GM18499 (cell line): Measurements from ENCODE around the gene TMEM87B.
"Not testable (repeated sequence)": the region's sequence is repeated elsewhere in the genome, so short reads cannot be mapped to it uniquely, and the experiment has no call there.

Source experiments
- ATAC-seq: cut with Tn5 transposase; IDR thresholded peaks from one replicate; pipeline ENCODE4 v1.9.1; 2021; ENCODE audit warnings: moderate number of reproducible peaks; ENCODE audit not compliant: insufficient read depth, unreplicated experiment

The TMEM87B gene

DNA sequence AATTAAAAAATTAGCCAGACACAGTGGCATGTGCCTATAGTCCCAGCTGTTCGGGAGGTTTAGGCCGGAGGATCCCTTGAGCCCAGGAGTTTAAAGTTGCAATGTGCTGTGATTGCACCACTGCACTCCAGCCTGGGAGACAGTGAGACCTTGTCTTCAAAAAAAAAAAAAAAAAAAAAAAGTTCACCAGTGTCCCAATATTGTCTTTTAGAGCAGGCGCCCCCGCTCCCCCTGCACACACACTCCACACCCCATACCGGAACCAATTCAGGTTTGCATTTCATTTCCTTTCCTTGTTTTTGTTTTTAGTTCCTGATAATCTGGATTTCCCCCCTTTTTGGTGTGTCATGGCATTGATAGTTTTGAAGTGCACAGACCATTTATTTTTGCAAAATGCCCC lies 10.4 kb downstream of the TMEM87B start:
- ATAC-seq, result no peak

DNA sequence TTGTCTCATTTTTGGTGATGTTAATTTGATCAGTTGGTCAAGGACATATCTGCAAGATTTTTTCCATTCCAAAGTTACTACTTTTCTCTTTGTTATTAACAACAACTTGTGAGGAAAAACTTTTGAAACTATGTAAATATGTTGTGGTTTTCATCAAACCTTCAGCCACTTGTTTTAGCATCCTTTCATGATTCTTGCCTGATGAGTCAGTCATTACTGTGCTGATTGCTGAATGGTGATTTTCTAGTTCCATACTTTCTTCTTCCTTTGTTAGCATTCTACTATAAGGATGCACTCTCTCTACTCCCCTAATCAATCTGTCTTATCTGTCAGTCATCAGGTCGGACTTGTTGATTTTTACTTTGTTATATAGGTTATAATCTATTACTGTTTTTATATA lies 10.9 kb downstream of the TMEM87B start:
- ATAC-seq, result no peak

DNA sequence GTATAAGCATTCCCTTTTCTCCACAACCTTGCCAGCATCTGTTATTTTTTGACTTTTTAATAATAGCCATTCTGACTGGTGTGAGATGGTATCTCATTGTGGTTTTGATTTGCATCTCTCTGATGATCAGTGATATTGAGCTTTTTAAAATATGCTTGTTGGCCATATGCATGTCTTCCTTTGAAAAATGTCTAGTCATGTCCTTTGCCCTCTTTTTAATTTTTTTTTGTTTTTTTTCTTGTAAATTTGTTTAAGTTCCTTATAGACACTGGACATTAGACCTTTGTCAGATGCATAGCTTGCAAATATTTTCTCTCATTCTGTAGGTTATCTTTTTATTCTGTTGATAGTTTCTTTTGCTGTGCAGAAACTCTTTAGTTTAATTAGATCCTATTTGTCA lies 14.7 kb downstream of the TMEM87B start:
- ATAC-seq, result not testable (repeated sequence)

DNA sequence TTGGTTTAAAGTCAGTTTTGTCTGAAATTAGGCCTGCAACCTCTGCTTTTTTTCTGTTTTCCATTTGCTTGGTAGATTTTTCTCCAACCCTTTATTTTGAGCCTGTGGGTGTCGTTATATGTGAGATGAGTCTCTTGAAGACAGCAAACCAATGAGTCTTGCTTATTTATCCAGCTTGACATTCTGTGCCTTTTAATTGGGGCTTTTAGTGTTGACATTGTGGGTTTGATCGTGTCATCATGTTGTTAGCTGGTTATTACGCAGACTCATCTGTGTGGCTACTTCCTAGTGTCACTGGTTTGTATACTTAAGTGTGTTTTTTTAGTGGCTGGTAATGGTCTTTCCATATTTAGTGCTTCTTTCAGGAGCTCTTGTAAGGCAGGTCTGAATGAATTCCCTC lies 18.8 kb downstream of the TMEM87B start:
- ATAC-seq, result no peak

DNA sequence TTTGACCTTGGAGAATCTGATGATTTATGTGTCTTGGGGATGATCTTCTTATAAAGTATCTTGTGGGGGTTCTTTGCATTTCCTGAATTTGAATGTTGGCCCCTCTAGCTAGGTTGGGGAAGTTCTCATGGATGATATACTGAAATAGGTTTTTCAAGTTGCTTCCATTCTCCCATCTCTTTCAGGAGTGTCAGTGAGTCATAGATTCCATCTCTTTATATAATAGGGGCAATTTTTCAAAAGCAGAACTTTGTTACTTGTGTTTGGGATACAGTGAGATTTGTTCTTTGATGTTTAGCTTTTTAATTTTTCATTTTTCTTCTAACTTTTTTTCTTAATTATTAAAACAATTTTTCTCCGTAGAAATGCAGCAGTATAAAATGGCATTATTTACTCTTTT lies 19.4 kb downstream of the TMEM87B start:
- no peak for ATAC-seq

DNA sequence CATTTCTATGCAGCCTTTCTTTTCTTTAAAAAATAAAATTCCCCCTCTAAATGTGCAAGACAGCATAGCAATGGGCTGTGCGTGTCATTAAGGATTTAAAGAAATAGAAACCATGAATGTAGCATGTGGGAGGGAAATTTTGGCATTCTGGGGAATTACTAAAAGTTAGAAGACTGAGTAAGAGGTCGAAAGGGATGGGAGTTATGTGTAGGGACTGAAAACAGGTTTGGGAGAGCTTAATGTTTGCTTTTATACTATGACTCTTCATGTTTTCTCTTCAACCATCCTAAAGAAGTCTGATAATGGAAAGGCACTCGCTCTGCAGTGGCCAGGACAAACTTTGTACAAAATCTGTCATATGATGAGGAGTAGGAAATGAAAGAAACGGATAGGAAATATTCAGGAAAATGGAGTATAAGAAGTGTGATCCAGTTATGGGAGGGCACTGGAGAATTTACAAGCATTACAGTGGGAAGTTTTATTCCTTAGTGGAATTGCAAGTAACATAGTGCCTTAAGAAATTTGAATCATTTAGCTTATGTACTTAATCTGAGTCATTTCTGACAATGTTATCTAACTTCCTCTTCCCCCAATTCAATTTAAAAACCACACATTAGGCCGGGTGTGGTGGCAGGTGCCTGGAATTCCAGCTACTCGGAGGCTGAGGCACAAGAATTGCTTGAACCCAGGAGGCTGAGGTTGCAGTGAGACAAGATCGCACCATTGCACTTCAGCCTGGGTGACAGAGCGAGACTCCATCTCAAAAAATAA lies 20.6 kb downstream of the TMEM87B start:
- no peak for ATAC-seq

DNA sequence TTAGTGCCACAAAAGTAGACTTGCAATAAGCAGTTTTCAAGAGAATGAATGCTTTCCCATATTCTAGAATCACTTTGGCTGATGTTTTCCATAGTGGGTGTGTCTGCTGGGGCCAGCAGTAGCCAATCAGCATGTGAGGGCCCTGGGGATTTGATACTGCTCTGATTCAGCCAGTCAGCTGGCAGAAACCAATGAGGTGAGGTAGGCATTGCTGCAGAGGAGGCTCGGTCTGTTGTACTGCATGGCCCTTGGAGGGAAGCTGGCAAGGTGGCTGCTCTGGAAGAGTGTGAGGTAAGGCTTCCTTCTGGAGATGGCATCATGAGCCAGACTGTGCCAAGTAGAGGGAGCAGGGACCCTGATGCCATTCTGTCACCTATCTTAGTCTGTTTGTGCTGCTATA lies 22.7 kb downstream of the TMEM87B start:
- ATAC-seq, result no peak

DNA sequence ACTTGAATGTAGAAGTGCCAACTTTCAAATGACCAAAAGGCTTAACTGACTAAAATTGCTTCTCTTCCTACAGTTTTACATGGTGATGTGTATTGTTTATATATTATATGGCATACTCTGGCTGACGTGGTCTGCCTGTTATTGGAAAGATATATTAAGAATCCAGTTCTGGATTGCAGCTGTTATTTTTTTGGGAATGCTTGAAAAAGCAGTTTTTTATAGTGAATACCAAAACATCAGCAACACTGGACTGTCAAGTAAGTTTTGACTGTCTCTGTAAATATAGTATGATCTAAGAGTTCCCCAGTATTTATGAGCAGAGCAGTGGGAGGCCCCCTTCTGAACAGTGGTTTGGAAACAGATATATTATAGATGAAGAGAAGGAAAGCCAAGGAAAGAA lies 26.2 kb downstream of the TMEM87B start:
- ATAC-seq, result no peak

DNA sequence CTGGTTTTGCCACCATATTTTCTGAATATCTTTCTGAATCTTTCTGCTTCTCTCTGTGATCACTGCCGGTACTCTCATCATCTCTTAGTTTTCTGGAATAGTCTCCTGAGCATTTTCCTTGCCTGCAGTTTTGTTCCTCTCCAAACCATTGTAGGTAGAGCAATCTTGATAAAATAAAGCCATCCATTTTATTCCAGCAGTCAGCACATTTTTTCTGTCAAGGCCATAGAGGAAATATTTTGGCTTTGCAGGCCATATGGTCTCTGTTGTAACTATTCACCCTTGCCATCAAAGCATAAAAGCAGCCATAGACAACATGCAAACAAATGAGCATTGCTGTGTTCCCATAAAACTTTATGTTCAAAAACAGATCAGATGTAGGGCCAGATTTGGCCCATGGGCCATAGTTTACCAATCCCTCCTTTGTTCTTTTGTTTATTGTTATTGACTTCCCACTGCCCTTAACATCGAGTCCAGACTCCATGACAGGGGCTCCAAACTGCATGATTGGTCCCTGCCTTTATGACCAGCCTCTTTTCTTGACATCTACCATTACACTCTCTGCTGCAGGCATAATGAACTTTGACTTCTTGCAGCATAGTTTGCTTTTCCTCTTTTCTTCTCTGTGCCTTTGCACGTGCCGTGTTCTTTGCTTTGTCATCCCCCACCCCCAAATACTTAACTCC lies 29.8 kb downstream of the TMEM87B start:
- ATAC-seq, result no peak

DNA sequence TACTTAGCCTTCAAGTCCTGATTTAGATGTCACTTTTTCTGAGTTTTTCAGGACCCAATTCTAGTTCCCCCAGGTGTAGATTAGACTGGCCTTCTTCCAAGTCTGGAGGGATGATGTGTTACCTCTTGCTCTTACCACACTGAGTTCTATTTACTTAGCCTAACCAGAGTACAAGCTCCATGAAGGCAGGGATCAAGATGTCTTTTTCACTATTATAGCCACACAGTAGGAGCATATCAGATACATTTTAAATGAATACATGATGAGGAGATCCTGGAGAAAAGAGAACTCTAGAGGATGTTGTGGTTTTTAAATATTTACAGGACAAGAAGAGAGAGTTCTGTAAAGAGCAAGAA lies 30.3 kb downstream of the TMEM87B start:
- ATAC-seq, result no peak

DNA sequence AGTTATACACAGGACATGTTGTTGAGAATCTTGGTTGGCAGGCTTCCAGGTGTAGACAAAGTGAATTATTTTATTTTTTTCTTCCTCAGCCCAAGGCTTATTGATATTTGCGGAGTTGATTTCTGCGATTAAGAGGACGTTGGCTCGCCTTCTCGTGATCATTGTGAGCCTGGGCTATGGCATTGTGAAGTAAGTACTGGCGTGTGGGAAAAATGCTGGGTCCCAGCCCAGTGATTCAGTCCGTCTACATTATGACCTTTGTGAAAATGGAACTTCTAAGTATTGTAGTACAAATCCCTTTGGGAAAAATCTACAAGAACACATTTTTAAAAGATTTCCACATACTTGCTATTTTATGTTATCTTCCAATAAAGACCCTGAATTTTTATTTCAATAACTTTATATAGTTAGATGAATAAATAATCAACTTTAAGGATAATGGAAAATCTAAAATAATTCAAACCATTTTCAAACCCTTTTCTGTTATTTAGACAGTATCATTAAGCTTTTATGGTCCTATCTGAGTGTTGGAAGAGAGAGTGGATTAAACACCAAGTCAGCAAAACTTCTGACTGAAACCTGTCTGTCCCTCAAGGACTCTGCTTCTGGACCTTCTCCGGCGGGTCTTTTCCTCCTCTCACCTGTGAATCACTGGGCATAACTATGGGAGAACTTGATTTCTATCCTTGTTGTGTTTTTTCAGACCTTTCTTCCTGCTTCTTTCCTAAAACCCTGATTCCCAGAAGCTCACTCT lies 31.0 kb downstream of the TMEM87B start:
- no peak for ATAC-seq

DNA sequence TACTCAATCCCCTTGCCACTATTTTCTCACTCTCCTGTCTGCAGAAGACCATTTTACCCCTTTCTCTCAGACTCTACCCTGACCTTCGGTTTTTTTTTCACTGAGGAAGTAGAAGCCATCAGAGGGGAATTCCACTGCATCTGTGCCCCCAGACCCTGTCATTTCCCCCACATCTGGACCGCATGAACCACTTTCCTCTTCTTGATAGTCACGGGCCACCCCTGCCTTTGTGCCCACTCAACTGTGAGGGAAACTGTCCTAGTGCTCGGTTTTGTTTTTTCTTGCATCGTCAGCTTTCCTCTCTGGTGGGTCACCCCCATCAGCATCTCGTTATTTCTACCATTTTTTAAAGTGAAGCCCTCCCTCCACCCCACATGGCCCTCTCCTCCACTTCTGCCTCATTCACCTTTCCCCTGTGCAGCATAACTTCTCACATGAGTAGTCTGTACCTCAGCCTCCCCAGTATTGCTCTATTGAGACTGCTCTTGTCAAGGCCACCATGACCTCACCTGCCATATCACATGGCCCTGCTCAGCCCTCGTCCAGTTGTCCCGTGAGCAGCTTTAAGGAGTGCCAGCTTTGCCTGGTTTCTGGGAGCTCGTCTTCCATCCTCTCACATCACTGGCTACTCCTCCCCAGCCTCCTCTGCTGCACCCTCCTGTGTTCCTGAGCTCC lies 32.4 kb downstream of the TMEM87B start:
- no peak for ATAC-seq

DNA sequence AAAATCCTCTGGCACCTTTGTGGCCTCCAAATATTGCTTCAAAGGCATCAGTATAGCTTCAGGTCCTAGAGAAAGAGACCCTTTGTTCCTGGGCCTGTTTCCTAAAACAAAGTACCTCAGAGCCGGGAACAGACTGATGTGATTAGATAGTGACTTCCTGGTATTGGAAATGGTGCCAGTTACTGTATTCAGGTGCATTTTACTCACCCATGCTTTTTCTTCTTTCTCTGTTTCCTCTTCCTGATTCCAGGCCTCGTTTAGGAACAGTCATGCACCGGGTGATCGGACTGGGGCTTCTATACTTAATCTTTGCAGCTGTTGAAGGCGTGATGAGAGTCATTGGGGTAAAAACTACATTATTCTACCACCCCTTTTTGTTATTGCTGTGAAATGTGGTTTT lies 34.3 kb downstream of the TMEM87B start:
- ATAC-seq, result no peak

DNA sequence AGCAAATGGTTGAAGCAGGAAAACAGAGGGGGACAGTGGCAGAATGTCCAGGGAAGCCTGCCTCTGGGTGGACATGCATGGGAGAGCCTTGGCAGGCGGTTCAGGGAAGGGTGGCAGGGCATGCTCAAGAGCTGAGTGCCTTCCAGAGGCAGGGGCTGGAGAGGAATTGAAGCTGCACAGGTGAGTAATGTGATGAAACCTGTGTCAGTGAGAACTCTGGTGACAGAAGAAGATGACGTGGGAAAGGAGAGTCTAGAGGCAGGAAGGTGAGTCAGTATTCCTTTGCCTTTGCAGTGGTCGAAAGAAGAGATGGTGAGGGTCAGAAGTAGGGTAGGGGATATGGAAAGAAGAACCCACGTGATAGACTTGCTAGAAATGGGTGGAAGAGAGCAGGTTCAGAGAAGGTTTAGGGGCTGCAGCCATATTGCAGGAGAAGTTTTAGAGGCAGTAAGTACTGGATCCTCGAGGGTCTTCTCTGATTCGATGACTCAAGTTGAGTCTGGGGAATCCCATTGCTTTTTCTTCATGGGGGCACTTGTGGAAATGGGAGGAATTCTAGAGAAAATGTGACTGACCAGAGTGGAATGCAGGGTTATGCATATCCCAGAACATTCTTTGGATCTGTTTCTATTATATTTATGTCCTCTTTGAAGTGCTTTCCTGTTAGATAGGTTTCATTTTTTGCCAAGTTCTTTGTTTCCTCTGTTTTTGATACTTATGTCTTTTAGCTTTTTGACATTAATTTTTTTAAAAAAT lies 37.4 kb downstream of the TMEM87B start:
- ATAC-seq, result no peak

DNA sequence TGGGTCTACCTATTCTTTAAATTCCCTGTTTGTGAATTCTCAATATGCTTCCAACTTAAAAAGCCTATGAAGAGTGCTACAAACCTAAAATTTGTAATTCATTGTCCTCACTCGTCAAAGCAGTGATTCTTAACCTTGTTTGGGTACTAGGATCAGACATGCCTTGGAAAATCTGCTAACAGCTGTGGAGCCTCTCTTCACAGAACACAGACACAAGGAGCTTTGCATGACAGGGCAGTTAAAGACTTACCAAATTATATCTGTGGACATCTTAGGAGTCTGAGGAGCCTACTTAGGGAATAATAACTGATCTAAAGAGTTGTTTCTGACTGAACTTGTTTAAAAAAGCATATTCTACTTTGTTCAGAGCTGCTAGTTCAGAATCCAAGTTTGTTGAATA lies 38.1 kb downstream of the TMEM87B start:
- ATAC-seq, result no peak

DNA sequence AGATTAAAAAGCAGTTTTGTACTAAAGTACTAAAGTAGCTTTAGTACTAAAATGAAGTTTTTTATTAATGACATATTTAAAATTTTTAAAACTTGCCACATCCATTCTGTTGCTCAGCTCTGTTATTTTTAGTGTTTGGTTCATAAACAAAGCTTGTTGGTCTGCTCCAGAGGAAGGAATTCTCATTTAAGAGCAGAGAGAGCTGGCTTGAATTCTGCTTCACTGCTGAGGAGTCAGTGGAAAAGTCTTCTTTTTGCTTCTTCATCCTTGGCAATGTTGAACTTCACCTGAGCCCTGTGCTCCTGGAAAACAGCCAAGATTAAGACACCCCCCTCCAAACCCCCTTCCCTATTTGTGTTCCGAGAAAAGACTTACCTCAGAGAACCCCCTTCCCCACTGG lies 40.6 kb downstream of the TMEM87B start:
- ATAC-seq, result no peak

DNA sequence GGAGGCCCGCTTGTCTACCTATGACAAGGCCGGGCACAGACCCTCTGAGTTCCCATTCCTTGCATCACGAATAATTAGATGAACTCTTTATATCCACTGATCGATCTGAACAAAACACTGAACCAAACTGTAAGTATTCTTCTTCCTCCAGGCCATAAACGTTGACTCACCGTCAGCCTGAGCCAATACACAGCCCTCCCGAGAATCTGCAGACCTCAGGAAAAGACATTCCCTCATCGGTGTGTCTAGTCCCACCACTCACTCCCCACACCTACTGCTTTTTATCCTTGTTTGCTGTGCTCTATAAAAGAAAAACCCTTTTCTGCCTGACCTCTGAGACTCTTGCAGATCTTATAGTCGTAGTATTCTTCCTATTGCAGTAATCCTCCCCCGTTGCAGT lies 41.0 kb downstream of the TMEM87B start:
- no peak for ATAC-seq

DNA sequence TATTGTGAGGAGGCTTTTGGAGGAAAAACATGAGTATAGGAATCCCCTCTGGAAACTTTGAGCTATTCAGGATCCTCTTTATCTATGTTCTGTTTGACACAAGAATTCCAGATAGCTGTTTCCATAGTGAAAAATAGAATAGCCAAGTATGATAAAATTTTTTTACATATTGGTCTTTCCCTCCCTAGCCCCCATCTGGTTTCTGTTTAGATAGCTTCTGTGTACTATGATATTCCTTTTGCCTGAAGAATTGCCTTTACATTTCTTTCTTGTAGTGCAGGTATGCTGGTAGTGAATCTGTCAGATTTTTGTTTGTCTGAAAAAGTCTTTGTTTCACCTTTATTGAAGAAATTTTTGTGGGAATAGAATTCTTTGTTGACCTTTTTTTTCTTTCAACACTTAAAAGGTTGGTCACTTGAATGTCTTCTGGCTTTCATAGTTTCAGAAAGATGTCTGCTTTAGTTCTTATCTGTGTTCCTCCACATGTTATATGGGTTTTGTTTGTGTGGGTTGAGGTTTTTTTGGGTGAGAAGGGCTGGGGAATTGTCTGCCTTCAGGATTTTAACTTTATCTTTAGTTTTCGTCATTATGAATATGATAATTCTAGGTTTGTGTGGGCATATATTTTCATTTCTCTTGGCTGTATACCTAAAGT lies 53.2 kb downstream of the TMEM87B start:
- no peak for ATAC-seq

DNA sequence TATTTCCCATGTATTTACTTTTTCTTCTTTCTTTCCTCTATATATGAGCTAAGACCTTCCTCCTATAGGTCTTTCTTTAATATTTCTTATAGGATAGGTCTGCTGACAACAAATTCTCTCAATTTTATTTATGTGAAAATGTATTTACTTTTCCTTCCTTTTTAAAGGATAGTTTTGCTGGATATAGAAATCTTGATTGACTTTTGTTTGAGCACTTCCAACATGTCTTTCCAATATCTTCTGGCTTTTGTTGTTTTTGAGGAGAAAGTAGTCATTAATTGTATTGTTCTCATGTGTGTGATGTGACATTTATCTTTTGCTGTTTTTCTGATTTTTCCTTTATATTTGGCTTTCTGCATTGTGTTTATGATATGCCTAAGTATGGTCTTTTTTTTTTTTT lies 54.2 kb downstream of the TMEM87B start:
- no peak for ATAC-seq

DNA sequence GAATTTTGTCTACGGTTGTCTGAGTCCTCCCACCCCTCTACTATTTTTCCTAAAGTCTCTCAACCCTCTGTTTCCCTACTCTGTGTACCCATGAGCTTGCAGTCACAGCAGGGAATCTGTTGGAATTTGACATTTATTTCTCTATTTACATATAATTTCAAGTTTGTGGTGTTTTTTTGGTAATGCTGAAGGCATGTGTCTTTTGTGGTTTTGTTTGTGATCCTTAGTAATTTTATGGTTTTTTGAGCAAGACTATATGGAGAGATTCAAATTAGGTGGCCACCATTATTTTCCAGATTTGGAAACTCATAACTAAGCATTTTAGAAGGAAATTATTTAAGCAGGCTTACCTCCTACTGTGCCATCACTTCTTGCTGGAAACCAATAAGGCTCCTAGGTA lies 55.9 kb downstream of the TMEM87B start:
- no peak for ATAC-seq
